GM19328 (cell line): Measurements from ENCODE around the gene PARD3.
"Not testable (repeated sequence)": the region's sequence is repeated elsewhere in the genome, so short reads cannot be mapped to it uniquely, and the experiment has no call there.

Experiments
- ATAC-seq: cut with Tn5 transposase; IDR thresholded peaks from one replicate; pipeline ENCODE4 v1.9.1; 2021; ENCODE audit warnings: mild to moderate bottlenecking, moderate library complexity; ENCODE audit not compliant: unreplicated experiment

PARD3 gene

DNA sequence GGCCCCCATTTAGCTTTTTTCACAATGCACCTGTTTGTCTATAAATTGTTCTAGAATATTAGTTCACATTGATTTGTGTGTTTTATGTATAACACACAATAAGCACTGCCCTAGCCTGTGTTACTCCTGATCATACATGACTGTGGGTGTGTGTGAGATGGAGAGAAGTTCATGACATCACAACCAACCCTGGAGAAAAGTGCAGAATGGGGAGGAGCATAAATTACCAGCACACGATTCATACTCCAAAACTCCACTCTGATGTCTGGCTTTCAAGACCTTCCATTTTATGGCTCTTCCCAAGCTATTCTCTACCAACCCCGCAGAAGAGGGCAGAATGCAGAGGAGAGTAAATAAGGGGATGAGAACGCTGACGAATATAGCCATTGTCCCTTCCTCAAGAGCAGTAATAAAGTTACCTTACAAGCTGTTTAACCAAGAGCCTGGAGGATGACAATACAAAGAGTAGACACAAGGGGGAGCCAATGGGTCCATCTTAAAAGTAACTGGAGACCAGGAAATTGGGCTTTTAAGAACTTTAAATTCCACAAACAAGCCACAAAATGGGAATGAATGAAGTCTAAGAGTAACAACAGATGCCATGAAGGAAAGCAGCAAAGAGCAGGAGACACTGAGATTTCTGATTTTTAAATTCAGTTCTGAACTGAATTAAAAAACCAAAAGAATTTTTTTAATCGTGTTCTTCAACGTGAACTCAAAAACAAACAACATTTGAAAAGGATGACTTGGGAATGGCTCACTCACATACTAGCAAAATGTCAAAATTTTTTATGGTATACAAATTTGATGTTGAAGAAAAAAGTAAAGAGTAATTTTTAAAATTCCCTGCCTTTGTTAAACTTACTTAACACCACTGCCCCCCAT lies 159.6 kb downstream of the PARD3 start:
- ATAC-seq = no peak

DNA sequence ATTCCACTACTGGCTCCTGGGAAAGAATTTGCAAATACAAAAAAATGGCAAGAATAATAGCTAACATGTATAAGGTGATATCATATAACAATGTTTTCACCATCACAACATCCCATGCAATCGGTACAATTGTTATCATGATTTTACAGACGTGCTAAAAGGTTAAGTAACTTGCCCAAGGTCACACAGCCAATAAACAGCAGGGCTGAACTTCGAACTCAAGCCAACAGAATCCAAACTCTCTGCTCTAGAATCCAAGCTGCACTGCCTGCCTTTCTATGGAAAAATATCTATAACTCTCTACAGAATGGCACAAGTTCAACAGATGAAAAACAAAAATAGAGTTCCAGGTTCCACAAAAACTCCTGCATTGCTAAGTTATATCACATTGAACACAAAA lies 160.9 kb downstream of the PARD3 start:
- ATAC-seq = no peak

DNA sequence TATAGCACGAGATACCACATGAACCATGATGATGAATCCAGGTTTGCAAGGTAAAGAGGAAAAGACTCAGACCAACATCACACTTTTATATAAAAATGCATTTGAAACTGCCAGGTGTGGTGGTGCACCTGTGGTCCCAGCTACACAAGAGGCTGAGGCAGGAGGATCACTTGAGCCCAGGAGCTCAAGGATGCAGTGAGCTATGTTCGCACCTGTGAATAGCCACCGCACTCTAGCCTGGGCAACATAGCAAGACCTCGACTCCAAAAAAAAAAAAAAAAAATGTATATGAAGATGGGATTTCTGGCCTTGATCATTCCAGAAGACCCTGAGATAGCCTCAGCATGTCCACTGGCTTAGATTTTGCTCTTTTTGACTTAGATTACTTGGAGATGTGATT lies 161.6 kb downstream of the PARD3 start:
- no peak for ATAC-seq

DNA sequence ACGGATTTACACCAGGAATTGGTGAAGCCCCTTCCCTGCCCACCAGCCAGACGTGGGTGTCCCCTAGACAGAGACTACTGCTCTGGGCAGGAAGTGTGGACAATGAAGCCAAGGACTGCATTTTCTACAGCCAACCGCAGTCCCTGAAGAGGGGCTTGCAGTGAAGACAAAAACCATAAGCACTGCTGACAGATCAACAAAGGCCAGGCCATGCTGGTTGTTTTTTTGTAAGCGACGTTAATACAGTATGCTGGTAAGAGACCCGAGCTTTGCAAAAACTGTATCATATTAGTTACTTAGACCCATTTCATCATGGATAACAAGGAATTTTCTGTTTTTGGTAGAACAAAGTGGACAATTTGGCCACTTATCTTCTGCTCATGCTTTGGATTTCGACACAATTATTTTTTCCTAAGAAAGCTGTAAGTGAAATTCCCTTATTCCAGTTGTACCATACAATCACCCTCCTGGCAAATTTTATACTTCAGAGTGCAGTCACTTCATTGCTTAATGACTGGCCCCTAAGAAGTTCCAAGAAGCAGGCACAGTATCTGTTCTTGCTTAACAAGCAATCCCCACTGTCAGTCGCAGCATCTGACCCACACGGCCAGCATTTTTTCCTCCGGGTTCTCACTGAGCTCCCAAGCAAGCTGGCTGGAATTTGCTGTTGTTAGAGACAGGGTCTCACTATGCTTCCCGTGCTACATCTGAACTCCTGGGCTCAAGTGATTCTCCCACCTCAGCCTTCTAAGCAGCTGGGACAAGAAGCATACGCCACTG lies 163.5 kb downstream of the PARD3 start:
- no peak for ATAC-seq

DNA sequence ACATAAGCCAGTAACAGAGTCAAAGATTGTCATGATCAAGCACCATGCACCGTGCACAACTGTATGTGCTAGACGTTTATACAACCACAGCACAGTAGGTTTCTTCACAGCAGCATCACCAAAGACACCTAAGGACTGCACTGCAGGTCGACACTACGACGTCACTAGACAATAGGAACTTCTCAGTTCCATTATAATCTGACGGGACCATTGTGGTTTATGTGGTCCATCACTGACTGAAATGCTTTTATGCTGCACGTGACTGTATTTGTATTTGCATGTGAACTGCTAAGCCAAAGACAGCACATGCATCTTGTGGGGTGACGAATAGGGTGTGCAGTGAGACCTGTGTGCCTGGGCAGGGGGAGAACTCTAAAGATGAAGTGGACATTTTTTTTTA lies 164.9 kb downstream of the PARD3 start:
- no peak for ATAC-seq

DNA sequence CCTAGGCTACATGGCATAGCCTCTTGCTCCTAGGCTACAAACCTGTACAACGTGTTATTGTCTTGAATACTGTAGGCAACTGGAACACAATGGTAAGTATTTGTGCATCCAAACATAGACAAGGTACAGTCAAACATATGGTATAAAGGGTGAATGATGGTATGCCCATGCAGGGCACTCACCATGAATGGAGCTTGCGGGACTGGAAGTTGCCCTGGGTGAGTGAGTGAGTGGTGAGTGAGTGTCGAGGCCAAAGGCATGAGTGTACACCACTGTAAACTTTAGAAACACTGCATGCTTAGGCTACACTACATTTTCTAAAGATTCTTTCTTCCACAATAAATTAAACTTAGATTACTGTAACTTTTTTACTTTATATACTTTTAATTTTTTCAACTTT lies 165.7 kb downstream of the PARD3 start:
- ATAC-seq = no peak

DNA sequence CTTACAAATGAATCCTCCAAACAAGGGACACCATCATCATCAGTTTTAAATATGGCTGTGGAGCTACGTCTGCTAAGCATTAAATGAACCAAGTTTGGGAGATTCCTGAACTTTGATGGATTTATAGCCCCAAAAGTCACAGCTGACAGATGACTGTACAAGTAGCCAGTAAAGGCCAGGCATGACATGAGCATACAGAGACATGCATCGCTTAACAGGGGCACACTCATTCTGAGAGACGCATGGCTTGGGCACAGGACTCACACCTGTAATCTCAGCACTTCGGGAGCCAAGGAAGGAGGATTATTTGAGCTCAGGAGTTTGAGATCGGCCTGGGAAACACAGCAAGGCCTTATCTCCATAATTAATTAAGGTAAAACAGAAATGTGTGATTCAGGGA lies 166.2 kb downstream of the PARD3 start:
- ATAC-seq = no peak

DNA sequence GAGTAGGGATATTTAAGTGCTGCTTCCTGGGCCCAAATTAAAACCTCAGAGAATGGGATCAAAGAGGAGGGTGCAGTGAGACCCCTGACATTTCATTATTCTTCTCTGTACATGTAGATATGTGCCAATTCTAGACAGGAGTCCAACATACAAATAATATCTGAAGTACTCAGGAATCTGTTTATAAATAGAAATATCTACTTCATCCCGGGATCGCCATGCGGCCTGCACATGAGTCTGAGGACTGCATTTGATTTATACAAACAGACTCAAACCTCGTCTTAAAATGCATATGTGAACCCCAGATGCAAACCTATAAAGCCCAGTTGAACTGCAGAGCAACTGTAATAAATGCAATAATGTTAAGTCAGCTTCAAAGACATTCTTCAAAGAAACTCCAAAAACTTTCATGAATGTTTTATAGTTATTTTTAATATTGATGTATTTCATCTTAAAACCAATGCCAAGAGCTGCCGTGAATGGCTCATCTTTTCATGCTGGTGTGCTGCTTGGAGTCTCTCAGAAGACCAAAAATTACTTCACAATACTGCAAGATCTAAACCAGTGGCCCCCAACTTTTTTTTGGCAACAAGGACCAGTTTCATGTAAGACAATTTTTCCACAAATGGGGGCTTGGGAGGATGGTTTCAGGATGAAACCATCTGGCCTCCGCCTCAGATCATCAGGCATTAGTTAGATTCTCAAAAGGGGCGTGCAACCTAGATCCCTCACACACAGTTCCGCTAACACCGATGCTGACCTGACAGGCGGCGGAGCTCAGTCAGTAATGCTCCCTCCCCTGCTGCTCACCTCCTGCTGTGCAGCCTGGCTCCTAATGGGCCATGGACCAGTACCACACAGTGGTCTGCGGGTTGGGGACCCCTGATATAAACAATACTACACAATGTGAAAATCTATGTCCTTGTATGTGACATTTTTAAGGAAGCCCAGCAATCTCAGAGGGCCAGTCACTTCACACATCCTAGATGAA lies 166.9 kb downstream of the PARD3 start:
- no peak for ATAC-seq

DNA sequence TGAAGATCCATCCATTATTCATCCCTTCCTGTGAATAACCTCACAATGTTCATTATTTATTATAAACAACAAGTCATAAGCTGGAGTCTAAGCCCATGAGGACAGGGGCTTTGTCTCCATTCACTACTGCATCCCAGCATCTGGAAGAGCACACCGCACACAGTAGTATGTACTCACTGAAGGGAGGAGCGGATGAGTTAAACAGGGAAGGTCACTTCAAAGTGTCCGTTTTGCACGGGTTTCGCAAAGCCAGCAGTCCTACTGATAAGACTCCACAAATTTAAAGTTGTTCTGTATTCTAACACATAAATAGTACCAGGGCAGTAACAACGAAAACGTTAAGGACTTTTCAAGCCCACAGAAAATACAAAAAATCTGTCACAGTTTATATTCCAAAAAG lies 167.9 kb downstream of the PARD3 start:
- ATAC-seq = no peak

DNA sequence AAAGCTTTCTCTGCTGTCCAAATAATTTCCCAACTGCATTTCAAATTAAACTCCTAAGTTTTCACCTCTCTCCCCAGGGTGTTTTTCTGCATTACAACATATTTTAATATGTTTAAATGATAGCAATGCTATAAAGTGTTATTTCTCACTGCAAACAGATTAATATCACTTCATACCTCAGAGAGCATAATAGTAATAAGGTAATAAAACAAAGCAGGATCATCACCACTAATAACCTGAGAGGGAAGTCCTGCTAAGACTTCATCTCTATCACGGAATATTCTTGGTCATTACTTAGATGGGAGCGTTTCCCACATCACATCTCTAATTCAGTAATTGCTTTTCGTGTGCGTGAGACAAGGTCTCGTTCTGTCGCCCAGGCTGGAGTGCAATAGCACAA lies 168.8 kb downstream of the PARD3 start:
- no peak for ATAC-seq

DNA sequence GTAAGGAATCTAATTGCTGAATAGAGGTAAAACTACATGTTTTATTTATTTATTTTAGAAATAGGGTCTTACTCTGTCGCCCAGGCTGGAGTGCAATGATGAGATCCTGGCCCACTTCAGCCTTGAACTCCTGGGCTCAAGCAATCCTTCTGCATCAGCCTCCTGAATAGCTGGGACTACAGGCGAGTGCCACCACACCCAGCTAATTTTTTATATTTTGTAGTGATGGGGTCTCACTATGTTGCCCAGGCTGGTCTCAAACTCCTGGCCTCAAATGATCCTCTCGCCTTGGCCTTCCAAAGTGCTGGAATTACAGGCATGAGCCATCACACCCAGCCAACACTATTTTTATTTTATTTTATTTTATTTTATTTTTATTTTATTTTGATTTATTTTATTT lies 170.3 kb downstream of the PARD3 start:
- ATAC-seq = not testable (repeated sequence)

DNA sequence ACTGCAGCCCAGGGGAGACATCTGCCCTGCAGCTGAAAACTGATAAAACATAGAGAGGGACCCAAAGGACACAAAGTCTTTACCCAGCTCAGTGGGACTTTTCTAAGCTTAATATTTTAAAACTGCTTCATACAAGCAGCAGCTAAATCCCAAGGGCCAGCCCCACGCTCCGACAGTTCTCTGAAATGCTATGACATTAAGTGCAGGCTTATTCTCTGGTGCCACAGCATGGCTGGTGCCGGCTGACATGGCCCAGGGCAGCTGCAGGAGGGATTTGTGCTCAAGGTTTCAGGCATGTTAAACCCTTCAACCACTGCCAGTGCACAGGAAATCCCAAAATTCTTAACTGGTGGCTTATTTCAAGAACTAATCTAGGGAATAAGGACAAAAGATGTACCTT lies 170.9 kb downstream of the PARD3 start:
- no peak for ATAC-seq

DNA sequence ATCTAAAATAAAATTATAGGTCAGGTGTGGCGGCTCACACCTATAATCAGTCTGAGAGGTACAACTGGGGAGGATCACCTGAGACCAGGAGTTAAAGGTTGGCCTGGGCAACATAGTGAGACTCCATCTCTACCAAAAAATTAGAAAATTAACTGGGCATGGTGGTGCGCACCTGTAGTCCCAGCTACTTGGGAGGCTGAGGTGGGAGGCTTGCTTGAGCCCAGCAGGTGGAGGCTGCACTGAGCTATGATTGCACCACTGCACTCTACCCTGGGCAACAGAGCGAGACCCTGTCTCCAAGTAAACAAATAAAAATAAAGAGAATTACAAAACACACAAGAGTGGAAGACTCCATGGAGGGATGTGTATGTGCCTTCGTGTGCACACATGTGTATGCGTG lies 171.5 kb downstream of the PARD3 start:
- no peak for ATAC-seq

DNA sequence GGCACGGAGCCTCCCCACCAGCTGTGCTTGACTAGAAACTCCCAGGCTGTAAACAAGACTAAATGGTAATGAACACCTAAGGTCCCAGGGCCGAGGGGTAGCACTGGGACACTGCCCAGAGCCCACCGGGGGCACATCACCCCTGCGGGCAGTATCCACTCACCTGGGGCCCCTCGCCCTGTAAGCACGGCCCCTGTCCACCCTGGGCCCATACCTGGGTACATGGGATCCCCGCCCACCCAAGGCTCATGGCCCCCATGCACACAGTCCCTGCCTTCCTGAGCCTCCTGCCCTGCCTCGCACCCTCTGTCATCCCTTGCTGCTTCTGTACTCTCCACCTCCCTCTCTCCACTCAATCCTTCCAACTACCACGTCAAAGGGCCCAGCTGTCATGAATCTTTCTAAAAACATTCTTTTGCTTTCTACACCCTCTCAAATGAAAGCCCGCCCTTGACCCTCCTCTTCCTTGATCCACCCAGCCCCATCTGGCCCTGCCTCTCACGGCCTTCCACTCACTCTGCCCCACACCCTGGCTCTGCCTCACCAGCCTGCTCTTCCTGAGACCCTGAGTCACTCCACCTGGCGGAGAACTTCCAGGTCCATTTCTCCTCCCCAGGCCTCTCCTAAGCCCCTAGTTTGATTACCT lies 173.1 kb downstream of the PARD3 start:
- ATAC-seq = no peak

DNA sequence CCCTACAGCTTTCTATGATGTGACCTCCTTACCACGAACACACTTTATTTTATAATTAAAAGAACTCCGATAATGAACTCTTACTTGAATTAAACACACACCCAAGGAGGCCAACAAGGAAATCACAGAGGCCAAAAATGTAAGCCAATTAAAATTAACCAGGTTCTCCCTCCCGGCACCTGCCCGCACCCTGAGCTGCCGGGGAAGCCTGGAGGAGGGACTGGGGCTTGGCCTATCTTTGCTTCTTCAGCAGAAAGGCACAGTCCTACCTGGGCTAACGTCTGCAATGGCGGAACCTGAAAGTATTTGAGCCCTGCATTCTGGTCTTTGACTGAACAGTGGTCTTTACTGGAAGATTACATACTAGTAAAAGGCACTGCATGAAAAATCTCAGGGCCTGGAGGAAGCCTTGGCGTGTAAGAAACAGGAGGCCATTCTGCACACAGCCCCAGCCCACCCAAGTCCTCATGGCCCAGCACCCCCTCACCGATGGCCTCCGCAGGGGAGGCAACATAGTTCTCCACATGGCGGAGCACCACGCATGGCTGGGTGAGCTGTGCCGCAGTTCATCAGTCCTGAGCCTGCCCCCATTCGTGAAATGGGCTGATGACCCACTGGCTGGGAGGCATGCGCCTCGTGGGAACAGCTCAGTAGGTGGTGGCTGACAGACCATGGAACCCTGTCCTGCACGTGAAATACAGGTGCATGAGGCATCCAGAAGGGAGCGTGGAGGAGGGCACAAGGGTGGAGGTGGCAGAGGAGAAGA lies 173.8 kb downstream of the PARD3 start:
- ATAC-seq = no peak

DNA sequence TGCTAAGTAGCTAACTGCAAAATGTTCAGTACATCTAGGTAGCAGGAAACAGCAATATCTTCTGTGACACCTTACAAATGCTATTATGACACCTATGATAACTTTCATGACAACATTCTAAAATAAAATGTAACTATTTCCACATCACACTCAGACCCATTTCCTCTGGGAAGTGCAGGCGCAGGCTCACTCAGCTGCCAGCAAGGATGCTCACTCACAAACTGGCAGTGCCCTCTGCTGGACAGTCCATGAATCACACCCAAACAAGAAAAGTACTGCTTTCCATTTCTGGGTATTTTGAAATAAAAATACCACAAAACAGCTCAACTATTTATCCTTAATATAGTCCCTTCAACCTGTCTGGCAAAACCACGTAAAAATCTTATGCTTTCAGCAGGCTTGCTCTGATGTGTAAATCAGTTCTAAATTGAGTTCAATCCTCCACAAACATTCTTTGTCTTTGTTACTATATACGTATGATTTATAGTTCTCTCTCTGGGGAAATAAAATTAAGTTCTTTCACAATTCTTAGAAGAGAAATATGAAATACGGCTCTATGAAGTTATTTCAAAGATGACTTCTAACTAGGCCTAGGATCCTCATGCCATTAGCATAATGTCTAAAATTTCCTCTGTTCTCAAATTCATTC lies 176.6 kb downstream of the PARD3 start:
- ATAC-seq = no peak

DNA sequence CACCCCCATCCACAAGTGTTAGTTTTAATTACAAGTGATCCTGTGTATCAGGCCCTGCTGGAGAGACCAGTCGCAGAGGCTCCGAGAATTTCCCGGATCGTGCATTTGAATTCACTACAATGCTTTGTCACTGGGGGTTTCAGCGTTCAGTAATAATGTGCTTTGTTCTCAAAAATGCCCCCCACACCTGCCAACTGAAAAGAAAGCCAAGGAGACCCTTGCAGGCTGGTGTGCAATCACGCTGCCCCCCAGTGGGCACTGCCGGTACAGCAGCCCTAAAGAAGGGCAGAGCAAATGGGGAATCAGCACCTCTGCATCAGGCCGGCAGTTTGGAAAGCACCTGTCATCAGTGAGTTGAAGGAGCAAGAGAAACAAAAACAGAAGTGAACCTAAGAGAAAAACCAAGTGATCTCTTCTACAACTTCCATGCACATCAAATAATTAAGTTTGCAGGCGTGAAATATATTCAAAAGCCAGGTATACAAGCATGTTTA lies 177.6 kb downstream of the PARD3 start:
- peak; percentile 70 for ATAC-seq

DNA sequence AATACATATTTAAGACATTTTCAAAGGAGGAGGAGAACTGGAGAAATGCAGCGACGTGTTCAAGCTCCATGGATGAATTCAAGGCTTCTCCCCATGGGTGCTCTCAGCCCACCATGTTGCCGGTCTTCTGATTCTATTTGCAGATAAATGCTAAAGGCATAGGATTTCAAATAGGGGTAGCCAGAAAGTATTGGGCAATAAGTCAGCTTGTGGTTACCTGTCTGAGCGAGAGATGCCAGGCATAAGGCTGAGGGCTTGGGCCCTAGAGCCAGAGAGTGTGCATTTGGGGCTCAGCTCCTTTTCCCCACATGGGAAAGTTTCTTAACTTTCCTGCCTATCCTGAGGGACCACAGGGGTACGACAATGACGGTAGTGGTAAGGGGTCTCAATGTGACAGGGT lies 180.0 kb downstream of the PARD3 start:
- ATAC-seq = no peak

DNA sequence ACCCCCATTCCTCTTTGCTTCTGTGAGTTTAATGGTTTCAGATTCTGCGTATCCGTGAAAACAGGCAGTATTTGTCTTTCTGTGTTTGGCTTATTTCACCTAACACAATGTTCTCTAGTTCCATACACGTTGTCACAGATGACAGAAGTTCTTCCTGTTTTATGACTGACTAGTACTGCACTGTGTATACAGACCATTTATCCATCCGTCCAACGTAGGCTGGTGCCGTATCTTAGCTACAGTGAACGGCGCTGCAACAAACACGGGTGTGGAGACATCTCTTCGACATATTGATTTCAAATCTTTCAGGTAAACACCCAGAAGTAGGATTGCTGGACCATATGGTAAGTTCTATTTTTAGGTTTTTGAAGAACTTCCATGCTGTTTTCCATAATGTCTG lies 181.7 kb downstream of the PARD3 start:
- no peak for ATAC-seq
